Ovary (tissue), 3 donors: Measurements from ENCODE around the gene ASMTL.

Experiments
- EP300 ChIP-seq: sonication (generic); formaldehyde crosslinking; IDR thresholded peaks from one replicate; pipeline ENCODE4 v1.6.1; 2017; ENCODE audit warnings: antibody characterized with exemption
- POLR2A ChIP-seq: fragments of 450-650 bp; IDR thresholded peaks from one replicate; pipeline ENCODE4 v1.6.1; 2017; ENCODE audit warnings: antibody characterized with exemption, mild to moderate bottlenecking, moderate library complexity
- TF ChIP-seq, protein P1 (sequence below), 3 donors: fragments of 450-650 bp in 2 of 3; fragments of 200-600 bp in 1 of 3; IDR thresholded peaks; one replicate each; pipeline versions ENCODE4 v1.5.1 to v1.8.0; 2016 to 2022; ENCODE audit warnings: antibody characterized with exemption in 3 of 3, mild to moderate bottlenecking in 1 of 3
- donor health status: DM: no; HTN: no; CAD: no.

- TF ChIP-seq, protein P1, sequence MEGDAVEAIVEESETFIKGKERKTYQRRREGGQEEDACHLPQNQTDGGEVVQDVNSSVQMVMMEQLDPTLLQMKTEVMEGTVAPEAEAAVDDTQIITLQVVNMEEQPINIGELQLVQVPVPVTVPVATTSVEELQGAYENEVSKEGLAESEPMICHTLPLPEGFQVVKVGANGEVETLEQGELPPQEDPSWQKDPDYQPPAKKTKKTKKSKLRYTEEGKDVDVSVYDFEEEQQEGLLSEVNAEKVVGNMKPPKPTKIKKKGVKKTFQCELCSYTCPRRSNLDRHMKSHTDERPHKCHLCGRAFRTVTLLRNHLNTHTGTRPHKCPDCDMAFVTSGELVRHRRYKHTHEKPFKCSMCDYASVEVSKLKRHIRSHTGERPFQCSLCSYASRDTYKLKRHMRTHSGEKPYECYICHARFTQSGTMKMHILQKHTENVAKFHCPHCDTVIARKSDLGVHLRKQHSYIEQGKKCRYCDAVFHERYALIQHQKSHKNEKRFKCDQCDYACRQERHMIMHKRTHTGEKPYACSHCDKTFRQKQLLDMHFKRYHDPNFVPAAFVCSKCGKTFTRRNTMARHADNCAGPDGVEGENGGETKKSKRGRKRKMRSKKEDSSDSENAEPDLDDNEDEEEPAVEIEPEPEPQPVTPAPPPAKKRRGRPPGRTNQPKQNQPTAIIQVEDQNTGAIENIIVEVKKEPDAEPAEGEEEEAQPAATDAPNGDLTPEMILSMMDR (IDR thresholded peaks at IDR 0.05), result no peak
- TF ChIP-seq POLR2A (no peak), EP300 (no peak)
Observed at GRCh38 chrX:1418901-1419544, 33.7 kb downstream of the ASMTL start.
